OCI-LY7 (cell line): ENCODE data around the gene ZSCAN26. TPM values are rescaled to one million over a fixed set of nuclear protein-coding genes. Genes with fewer than 3 reads are reported as not detected.
A peak's percentile ranks its signal among the peaks of the same experiment; 100 is the strongest.

Experiments
- BruUV-seq: library from RNA; stranded (reverse); fragments of 400-500 nt; replicated peaks from 2 replicates; lab custom pipeline; 2021; lab: Mats Ljungman, UMichigan
- CTCF ChIA-PET: fragments of 300-600 bp; sonication (Branson Sonifier 250); formaldehyde crosslinking; loops from one replicate; lab custom pipeline; 2022; ENCODE audit warnings: antibody characterized with exemption; ENCODE audit not compliant: unreplicated experiment; lab: Charles Lee
- POLR2A ChIA-PET: fragments of 300-600 bp; sonication (Branson Sonifier 250); formaldehyde crosslinking; loops from one replicate; lab custom pipeline; 2022; ENCODE audit warnings: antibody characterized with exemption; lab: Charles Lee
- DNase-seq: peaks from one replicate; pipeline ENCODE4 v3.0.0-alpha.2; 2015; ENCODE audit warnings: low spot score
- H2AFZ ChIP-seq: fragments of 200-600 bp; sonication (generic), shearing (Covaris generic); 2 replicates; pipeline ENCODE4 v1.6.1; 2014; ENCODE audit warnings: mild to moderate bottlenecking, antibody characterized with exemption, low read length, moderate library complexity
- H3K27ac ChIP-seq: fragments of 200-600 bp; sonication (generic); 2 replicates; pipeline ENCODE4 v1.5.1; 2014; ENCODE audit warnings: mixed run types, low read depth, mild to moderate bottlenecking, moderate library complexity, low read length, inconsistent platforms; ENCODE audit not compliant: poor library complexity, severe bottlenecking
- H3K36me3 ChIP-seq: fragments of 200-600 bp; sonication (generic); 2 replicates; pipeline ENCODE4 v1.6.1; 2014; ENCODE audit warnings: mild to moderate bottlenecking, antibody characterized with exemption, low read length, moderate library complexity, mixed read lengths; ENCODE audit not compliant: insufficient read depth
- H3K4me1 ChIP-seq: fragments of 200-600 bp; sonication (generic); 2 replicates; pipeline ENCODE4 v1.5.1; 2014; ENCODE audit warnings: mild to moderate bottlenecking, low read length; ENCODE audit not compliant: insufficient read depth, poor library complexity, severe bottlenecking
- H3K4me2 ChIP-seq: fragments of 200-600 bp; sonication (generic); 2 replicates; pipeline ENCODE4 v1.6.1; 2014; ENCODE audit warnings: mild to moderate bottlenecking, low read length
- H3K4me3 ChIP-seq: fragments of 200-600 bp; sonication (generic); 2 replicates; pipeline ENCODE4 v1.5.1; 2014; ENCODE audit warnings: mild to moderate bottlenecking, low read depth, low read length; ENCODE audit not compliant: poor library complexity, severe bottlenecking
- H3K79me2 ChIP-seq: fragments of 200-600 bp; sonication (generic); 2 replicates; pipeline ENCODE4 v1.6.1; 2016; ENCODE audit warnings: low read depth, mild to moderate bottlenecking, low read length, moderate library complexity, mixed read lengths; ENCODE audit not compliant: insufficient read depth
- H3K9me2 ChIP-seq: fragments of 200-600 bp; sonication (generic); 2 replicates; pipeline ENCODE4 v1.6.1; 2016; ENCODE audit warnings: mild to moderate bottlenecking, low read length, mixed read lengths; ENCODE audit not compliant: insufficient read depth
- H3K9me3 ChIP-seq: fragments of 200-600 bp; sonication (generic); 2 replicates; pipeline ENCODE4 v1.6.1; 2014; ENCODE audit warnings: mild to moderate bottlenecking, mixed run types, low read length, mixed read lengths
- H4K20me1 ChIP-seq: fragments of 200-600 bp; sonication (generic); 2 replicates; pipeline ENCODE4 v1.6.1; 2014; ENCODE audit warnings: mild to moderate bottlenecking, antibody characterized with exemption, low read length, moderate library complexity, mixed read lengths; ENCODE audit not compliant: insufficient read depth
- EZH2phosphoT487 ChIP-seq: fragments of 200-600 bp; sonication (generic); IDR thresholded peaks from 2 replicates; pipeline ENCODE4 v1.6.1; 2018; ENCODE audit warnings: low read depth, borderline replicate concordance, mild to moderate bottlenecking, mixed run types, antibody characterized with exemption, low read length, moderate library complexity, mixed read lengths
- intact Hi-C: fragments of 100-400 bp; cut with micrococcal nuclease; formaldehyde crosslinking; loops from one replicate; pipeline ENCODE4 v1.10.0; 2022; ENCODE audit not compliant: unreplicated experiment
- total RNA-seq, 2 experiments: library from RNA; depleted of rRNA in 1 of 2; stranded (reverse); fragments of >200 nt in 1 of 2; shearing (Covaris generic) in 1 of 2; gene quantifications; 2 replicates each; pipeline ENCODE4 v1.2.3, GENCODE V29; 2014 to 2022
- TF ChIP-seq, protein P1 (sequence below): fragments of 200-600 bp; sonication (generic); conservative IDR thresholded peaks from 2 replicates; pipeline ENCODE4 v1.5.1; 2014; ENCODE audit warnings: mild to moderate bottlenecking, antibody characterized with exemption, low read length, moderate library complexity, mixed read lengths

The ZSCAN26 gene
- total RNA-seq, 2 experiments from 2014 or later = 2.8 to 6.8 TPM

DNA sequence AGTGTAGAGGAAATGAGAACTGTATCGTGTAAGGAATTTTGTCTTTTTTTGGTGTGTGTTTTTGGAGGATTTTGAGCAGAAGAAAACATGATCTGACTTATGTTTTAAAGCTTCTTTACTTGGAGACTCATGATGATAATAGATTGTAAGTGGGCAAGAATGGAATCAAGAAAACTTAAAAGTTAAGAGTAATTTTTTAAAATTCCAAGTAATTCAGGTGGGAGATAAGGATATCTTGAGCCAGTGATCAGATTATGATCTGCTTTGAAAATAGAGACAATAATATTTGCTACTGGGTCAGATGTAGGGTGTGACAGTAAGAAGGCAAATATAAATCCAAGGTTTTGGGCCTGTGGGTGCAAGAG lies 734 bp downstream of the ZSCAN26 start:
- CTCF ChIA-PET = no interaction called here
- H3K27ac ChIP-seq = no peak overlapping the region
- no peaks in the 10 kb centered on the region for H4K20me1 ChIP-seq
- no peak for TF ChIP-seq EZH2phosphoT487
- TF ChIP-seq, protein P1, sequence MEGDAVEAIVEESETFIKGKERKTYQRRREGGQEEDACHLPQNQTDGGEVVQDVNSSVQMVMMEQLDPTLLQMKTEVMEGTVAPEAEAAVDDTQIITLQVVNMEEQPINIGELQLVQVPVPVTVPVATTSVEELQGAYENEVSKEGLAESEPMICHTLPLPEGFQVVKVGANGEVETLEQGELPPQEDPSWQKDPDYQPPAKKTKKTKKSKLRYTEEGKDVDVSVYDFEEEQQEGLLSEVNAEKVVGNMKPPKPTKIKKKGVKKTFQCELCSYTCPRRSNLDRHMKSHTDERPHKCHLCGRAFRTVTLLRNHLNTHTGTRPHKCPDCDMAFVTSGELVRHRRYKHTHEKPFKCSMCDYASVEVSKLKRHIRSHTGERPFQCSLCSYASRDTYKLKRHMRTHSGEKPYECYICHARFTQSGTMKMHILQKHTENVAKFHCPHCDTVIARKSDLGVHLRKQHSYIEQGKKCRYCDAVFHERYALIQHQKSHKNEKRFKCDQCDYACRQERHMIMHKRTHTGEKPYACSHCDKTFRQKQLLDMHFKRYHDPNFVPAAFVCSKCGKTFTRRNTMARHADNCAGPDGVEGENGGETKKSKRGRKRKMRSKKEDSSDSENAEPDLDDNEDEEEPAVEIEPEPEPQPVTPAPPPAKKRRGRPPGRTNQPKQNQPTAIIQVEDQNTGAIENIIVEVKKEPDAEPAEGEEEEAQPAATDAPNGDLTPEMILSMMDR = no peak
- BruUV-seq = no TSS peak
- no peak for DNase-seq
- H2AFZ ChIP-seq = peak overlapping the region; percentile 97
- peak overlapping the region; percentile 88 for H3K4me2 ChIP-seq
- H3K36me3 ChIP-seq = peaks cover under 1% of the 10 kb centered on the region; the same call in 1 of the 2 replicates
- peaks cover 16% of the 10 kb centered on the region for H3K4me1 ChIP-seq
- POLR2A ChIA-PET = interaction anchor here (0.8 to 2.4 kb wide), 4 partner anchors 14 to 485 kb away, joined by 3 to 24 read pairs (median 6); partner anchors contain the start of genes PGBD1, ZKSCAN4 and ZSCAN12
- H3K9me2 ChIP-seq = no peaks in the 10 kb centered on the region
- no peaks in the 10 kb centered on the region for H3K79me2 ChIP-seq
- no peaks in the 10 kb centered on the region for H3K9me3 ChIP-seq
- H3K4me3 ChIP-seq = peak overlapping the region; percentile 76
- intact Hi-C loops = loop anchor here (2.0 kb wide), 1 partner anchor 15 kb away; the partner anchor contains the start of gene ZKSCAN4

GRCh38 chr6:28269492-28269891 lies 2.5 kb downstream of the ZSCAN26 start:
- H2AFZ ChIP-seq = no peak overlapping the region
- H3K4me2 ChIP-seq = no peak overlapping the region
- H3K36me3 ChIP-seq = peaks cover 3% of the 10 kb centered on the region; the same call in 1 of the 2 replicates
- H3K9me3 ChIP-seq = no peaks in the 10 kb centered on the region
- TF ChIP-seq, protein P1 = no peak
- TF ChIP-seq EZH2phosphoT487 = no peak
- no peaks in the 10 kb centered on the region for H4K20me1 ChIP-seq
- BruUV-seq = no TSS peak
- CTCF ChIA-PET = no interaction called here
- no peaks in the 10 kb centered on the region for H3K9me2 ChIP-seq
- intact Hi-C loops = no loop called here
- peaks cover 16% of the 10 kb centered on the region for H3K4me1 ChIP-seq
- POLR2A ChIA-PET = interaction anchor here (0.6 kb wide), 1 partner anchor 17 kb away, joined by 3 read pairs; the partner anchor contains the start of gene ZKSCAN4
- no peaks in the 10 kb centered on the region for H3K79me2 ChIP-seq
- H3K4me3 ChIP-seq = no peak overlapping the region
- no peak overlapping the region for H3K27ac ChIP-seq
- DNase-seq = no peak

GRCh38 chr6:28274888-28275287 lies 7.9 kb downstream of the ZSCAN26 start:
- intact Hi-C loops = no loop called here
- Histone ChIP-seq H3K36me3 (peaks cover 16% of the 10 kb centered on the region; the same call in 1 of the 2 replicates), H2AFZ (no peak overlapping the region), H3K4me3 (no peak overlapping the region), H3K79me2 (no peaks in the 10 kb centered on the region), H3K9me3 (no peaks in the 10 kb centered on the region), H3K4me2 (no peak overlapping the region), H4K20me1 (no peaks in the 10 kb centered on the region), H3K27ac (no peak overlapping the region), H3K4me1 (no peaks in the 10 kb centered on the region), H3K9me2 (no peaks in the 10 kb centered on the region)
- DNase-seq = no peak
- TF ChIP-seq, protein P1 = no peak
- TF ChIP-seq EZH2phosphoT487 = no peak
- ChIA-PET POLR2A (interaction anchor here (1.4 to 2.2 kb wide), 2 partner anchors 19 to 22 kb away, joined by 4 to 9 read pairs; partner anchors contain the start of gene ZKSCAN4), CTCF (no interaction called here)
- no TSS peak for BruUV-seq
